ENCODE measurements around the gene ZDHHC14. TPM values are rescaled to one million over a fixed set of nuclear protein-coding genes. Genes with fewer than 3 reads are reported as not detected.

ZDHHC14 gene
- total RNA-seq, 1 donor: 4.3 TPM

GRCh38 chr6:157606516-157606915, 225.5 kb downstream of the ZDHHC14 start:
- no peak for DNase-seq (ENCODE audit: low read depth)
- TF ChIP-seq CTCF (IDR thresholded peaks at IDR 0.05; ENCODE audit: insufficient read depth, low read depth, low read length): no peak
- no peak overlapping the region for H3K4me3 ChIP-seq (ENCODE audit: low read depth, low read length)

DNA sequence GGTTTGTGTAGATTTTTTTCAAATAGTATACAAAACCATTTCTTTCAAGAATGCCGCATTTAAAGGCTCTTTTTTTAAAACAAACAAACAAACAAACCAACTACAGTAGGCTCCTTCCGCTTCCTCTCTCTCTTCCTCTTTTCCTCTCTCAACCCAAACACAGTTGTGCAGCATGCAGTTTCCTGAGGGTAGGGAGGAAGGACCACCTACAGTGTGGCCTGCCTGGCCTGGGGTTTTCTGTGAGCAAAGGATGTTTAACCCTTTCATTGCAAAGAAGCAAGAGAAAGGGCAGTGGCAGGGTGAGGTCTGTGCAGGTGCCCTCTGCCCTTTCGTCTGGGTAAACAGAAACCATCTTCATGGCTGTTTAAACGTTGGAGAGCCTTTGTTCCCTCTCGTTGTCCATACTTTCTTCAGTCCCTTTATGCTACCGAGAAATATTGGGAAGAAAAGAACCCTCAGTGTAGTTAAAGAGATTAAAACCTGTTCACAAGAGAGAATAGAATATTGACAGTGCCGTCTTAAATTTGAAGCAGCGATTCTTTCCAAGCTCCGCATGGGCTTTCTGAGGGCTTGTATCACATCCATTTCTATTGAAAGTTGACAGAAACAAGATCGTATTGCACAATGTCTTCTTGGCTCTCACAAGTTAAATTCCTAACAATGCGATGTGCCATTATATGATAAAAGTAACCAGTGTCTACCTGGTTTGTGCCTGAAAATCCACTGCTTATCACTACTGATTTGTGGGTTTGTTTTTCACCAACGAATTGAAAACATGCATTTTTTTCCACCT, 226.5 kb downstream of the ZDHHC14 start:
- DNase-seq (ENCODE audit: low read depth): no peak
- H3K4me3 ChIP-seq (ENCODE audit: low read depth, low read length): no peak overlapping the region
- TF ChIP-seq CTCF (IDR thresholded peaks at IDR 0.05; ENCODE audit: insufficient read depth, low read depth, low read length): no peak

DNA sequence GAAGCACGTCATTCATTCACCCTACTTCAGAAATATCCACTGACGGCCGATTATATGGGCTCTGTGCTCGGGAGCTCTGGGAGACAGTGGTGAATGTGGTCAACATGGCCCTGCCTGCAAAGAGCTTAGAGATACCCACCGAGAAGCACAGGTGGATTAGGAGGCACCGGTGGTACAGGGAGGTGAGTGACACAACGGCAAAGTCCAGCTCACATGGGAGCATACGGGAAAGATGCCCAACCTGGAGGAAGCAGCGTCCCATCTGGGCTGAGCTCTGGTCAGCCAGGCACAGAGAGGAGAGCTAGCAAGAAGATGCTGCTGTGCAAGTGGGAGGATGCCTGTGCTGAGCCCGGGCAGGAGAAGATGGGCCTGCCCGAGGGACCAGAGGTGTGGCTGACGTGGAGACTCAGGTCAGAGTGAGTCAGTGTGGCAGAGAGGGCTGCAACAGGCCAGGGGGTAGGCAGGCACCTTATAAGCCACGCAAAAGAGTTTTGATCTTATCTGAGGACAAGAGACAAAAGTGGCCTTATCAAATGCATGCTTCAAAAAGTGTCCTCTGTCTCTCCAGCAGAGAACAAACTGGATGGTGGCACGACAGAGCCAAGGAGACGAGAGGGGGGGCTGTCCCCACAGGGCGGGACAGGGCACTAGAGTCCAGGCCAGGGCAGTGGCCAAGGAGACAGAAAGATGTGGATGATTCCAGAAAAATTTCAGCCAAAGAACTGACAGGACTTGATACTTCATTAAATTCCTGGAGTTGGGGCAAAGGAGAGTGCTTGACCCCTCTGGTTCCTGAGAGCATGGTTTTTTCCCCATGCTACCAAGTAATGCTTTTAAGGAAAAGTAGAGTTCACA, 227.5 kb downstream of the ZDHHC14 start:
- H3K4me3 ChIP-seq (ENCODE audit: low read depth, low read length): no peak overlapping the region

GRCh38 chr6:157609117-157609516, 228.1 kb downstream of the ZDHHC14 start:
- no peak for DNase-seq (ENCODE audit: low read depth)
- no peak for TF ChIP-seq CTCF (IDR thresholded peaks at IDR 0.05; ENCODE audit: insufficient read depth, low read depth, low read length)
- H3K4me3 ChIP-seq (ENCODE audit: low read depth, low read length): no peak overlapping the region

More for the DNA sequence above, 227.5 kb downstream of the ZDHHC14 start:
- DNase-seq (ENCODE audit: low read depth): no peak
- TF ChIP-seq CTCF (IDR thresholded peaks at IDR 0.05; ENCODE audit: insufficient read depth, low read depth, low read length): no peak

GRCh38 chr6:157609556-157609955, 228.6 kb downstream of the ZDHHC14 start:
- no peak for DNase-seq (ENCODE audit: low read depth)
- no peak overlapping the region for H3K4me3 ChIP-seq (ENCODE audit: low read depth, low read length)
- TF ChIP-seq CTCF (IDR thresholded peaks at IDR 0.05; ENCODE audit: insufficient read depth, low read depth, low read length): no peak

DNA sequence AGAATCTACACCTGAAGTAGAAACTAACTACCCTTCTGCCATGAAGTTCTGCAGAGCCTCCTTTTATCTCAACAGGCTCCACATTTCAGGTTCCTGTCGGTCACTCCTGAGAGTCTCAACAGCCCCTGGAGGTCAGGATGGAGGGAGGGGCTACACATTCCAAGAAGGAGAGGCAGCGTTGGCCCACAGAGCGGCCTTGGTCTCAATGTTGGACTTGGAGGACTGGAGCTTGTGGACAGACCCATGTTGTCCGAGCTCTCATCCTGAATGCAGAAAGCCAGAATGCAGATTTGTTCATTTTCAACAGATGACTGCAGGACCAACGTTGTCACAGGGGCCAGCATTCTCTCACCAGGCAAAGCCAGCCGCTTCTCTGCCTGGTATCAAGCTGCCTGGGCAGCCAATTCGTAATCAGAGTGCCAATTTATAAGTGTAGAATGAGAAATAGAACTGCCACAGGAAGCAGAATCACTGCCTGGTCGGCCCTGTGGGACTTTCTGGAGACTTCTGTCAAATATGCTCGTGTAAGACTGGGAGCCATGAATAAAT, 229.5 kb downstream of the ZDHHC14 start:
- no peak overlapping the region for H3K4me3 ChIP-seq (ENCODE audit: low read depth, low read length)
- TF ChIP-seq CTCF (IDR thresholded peaks at IDR 0.05; ENCODE audit: insufficient read depth, low read depth, low read length): no peak

More for the DNA sequence above, 229.5 kb downstream of the ZDHHC14 start:
- DNase-seq (ENCODE audit: low read depth): no peak
